SU-DHL-6 (cell line): ENCODE results near the gene RNF222.

Experiments used
- EZH2phosphoT487 ChIP-seq: fragments of 200-600 bp; sonication (generic), shearing (Covaris generic); conservative IDR thresholded peaks from 2 replicates; pipeline ENCODE4 v1.6.1; 2018; ENCODE audit warnings: mild to moderate bottlenecking, antibody characterized with exemption, low read length, moderate library complexity, mixed read lengths
- TF ChIP-seq, protein P1 (sequence below): fragments of 200-600 bp; sonication (generic); IDR thresholded peaks from one replicate; pipeline ENCODE4 v1.5.1; 2017; ENCODE audit warnings: antibody characterized with exemption, mild to moderate bottlenecking, low read length, moderate library complexity; ENCODE audit not compliant: insufficient read depth, poor library complexity, severe bottlenecking

GRCh38 chr17:8436169-8436843, 38.7 kb upstream of the RNF222 start:
- TF ChIP-seq, protein P1, sequence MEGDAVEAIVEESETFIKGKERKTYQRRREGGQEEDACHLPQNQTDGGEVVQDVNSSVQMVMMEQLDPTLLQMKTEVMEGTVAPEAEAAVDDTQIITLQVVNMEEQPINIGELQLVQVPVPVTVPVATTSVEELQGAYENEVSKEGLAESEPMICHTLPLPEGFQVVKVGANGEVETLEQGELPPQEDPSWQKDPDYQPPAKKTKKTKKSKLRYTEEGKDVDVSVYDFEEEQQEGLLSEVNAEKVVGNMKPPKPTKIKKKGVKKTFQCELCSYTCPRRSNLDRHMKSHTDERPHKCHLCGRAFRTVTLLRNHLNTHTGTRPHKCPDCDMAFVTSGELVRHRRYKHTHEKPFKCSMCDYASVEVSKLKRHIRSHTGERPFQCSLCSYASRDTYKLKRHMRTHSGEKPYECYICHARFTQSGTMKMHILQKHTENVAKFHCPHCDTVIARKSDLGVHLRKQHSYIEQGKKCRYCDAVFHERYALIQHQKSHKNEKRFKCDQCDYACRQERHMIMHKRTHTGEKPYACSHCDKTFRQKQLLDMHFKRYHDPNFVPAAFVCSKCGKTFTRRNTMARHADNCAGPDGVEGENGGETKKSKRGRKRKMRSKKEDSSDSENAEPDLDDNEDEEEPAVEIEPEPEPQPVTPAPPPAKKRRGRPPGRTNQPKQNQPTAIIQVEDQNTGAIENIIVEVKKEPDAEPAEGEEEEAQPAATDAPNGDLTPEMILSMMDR, result no peak
- no peak for TF ChIP-seq EZH2phosphoT487
